ENCODE measurements around the gene RAD51. TPM values are rescaled to one million over a fixed set of nuclear protein-coding genes. Genes with fewer than 3 reads are reported as not detected.
A peak's percentile ranks its signal among the peaks of the same experiment; 100 is the strongest.

The RAD51 gene
- total and polyA plus RNA-seq, 9 of the 15 experiments (the other 6 are each of a cell fraction or from before 2014, with no cell fraction given), result 16.0 to 63.8 (median 34.6) TPM

DNA sequence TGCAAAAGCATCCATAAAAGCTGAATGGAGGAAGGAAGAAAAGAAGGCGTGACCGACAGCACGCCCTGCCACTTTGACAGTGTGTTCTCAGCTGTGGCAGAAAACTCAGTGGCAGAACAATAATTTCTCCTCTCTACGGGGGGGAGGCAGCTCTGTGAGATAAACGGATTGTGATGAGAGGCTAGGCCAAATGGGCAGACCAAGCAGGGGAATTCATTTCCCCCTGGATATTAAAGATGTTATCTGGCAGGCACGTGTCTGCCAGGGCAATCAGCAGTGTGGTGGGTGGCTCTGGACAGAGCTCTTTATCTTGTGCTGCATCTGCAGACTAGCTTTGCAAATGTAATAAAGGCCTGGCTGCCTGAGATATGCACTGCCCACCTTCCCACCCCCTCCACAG, 62.0 kb downstream of the RAD51 start:
- Histone ChIP-seq H3K9me3 (replicated peaks; ENCODE audit: control insufficient read depth, insufficient read depth, low read depth, low read length) (no peaks in the 10 kb centered on the region), H3K79me2 (ENCODE audit: control insufficient read depth, insufficient read depth, low read length) (peaks cover 30% of the 10 kb centered on the region), H3K36me3 (ENCODE audit: control insufficient read depth, insufficient read depth, low read length) (peaks cover 16% of the 10 kb centered on the region), H3K27ac (ENCODE audit: extremely low read depth, low read depth, low read length) (peak overlapping the region; percentile 43; the same call in 2 of the 3 replicates), H3K9me1 (ENCODE audit: control insufficient read depth, insufficient read depth, low read length) (no peaks in the 10 kb centered on the region), H4K20me1 (replicated peaks; ENCODE audit: control insufficient read depth, insufficient read depth, low read length) (no peaks in the 10 kb centered on the region), H2AFZ (ENCODE audit: low read depth, low read length) (peak overlapping the region; percentile 78), H3K9ac (ENCODE audit: insufficient read depth in 1 of 2, low read depth in 2 of 2, low read length in 2 of 2) (peak overlapping the region; percentile 8 to 66; a peak in 1 of 4 replicates), H3K27me3 (ENCODE audit: control insufficient read depth in 2 of 2, insufficient read depth in 2 of 2, low read length in 2 of 2) (no peaks in the 10 kb centered on the region), H3K4me2 (ENCODE audit: insufficient read depth, low read length) (peak overlapping the region; percentile 18; the same call in 1 of the 2 replicates), H3K4me1 (replicated peaks in 1 of 2; ENCODE audit: control insufficient read depth in 2 of 2, insufficient read depth in 2 of 2, low read length in 2 of 2) (peaks cover 29 to 35% of the 10 kb centered on the region in 2 experiments), H3K4me3 (no peak overlapping the region)
- BruUV-seq (replicated peaks), result no TSS peak
- 21% methylated on average over 6 of the region's 6 CpGs for WGBS (ENCODE audit: insufficient coverage, low coverage, missing lambda C conversion rate)
- in situ Hi-C loops (cut with MboI) (no loop called here), intact Hi-C loops (cut with micrococcal nuclease) (loop anchor here (10.0 kb wide), 1 partner anchor 192 kb away; the partner anchor contains the start of genes CCDC32 and RPUSD2)
- POLR2A ChIA-PET, result interaction anchor here (0.6 to 1.5 kb wide), 8 partner anchors 8 to 314 kb away, joined by 3 to 5 read pairs (median 3); partner anchors contain the start of genes CCDC32 and VPS18
- no peak for DNase-seq (ENCODE audit: extremely low read depth in 1 of 4, low spot score in 3 of 4)
- ATAC-seq, result no peak
- CTCF ChIA-PET (ENCODE audit: low intra/inter-chr PET ratio), result no interaction called here
- FAIRE-seq, result no peak
- TF ChIP-seq, protein P1, sequence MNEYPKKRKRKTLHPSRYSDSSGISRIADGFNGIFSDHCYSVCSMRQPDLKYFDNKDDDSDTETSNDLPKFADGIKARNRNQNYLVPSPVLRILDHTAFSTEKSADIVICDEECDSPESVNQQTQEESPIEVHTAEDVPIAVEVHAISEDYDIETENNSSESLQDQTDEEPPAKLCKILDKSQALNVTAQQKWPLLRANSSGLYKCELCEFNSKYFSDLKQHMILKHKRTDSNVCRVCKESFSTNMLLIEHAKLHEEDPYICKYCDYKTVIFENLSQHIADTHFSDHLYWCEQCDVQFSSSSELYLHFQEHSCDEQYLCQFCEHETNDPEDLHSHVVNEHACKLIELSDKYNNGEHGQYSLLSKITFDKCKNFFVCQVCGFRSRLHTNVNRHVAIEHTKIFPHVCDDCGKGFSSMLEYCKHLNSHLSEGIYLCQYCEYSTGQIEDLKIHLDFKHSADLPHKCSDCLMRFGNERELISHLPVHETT (CRISPR knock-in tag; conservative IDR thresholded peaks at IDR 0.05 in 1 of 2, IDR thresholded peaks at IDR 0.05 in 1 of 2), result no peak
- TF ChIP-seq, protein P2, sequence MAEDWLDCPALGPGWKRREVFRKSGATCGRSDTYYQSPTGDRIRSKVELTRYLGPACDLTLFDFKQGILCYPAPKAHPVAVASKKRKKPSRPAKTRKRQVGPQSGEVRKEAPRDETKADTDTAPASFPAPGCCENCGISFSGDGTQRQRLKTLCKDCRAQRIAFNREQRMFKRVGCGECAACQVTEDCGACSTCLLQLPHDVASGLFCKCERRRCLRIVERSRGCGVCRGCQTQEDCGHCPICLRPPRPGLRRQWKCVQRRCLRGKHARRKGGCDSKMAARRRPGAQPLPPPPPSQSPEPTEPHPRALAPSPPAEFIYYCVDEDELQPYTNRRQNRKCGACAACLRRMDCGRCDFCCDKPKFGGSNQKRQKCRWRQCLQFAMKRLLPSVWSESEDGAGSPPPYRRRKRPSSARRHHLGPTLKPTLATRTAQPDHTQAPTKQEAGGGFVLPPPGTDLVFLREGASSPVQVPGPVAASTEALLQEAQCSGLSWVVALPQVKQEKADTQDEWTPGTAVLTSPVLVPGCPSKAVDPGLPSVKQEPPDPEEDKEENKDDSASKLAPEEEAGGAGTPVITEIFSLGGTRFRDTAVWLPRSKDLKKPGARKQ (CRISPR knock-in tag; IDR thresholded peaks at IDR 0.05), result no peak
- TF ChIP-seq GABPB1 (CRISPR knock-in tag; IDR thresholded peaks at IDR 0.05) (no peak), ZNF124 (CRISPR knock-in tag; IDR thresholded peaks at IDR 0.05) (no peak), GATA2 (CRISPR knock-in tag; IDR thresholded peaks at IDR 0.05) (0 out of 2 replicates have a peak, but pooled peaks have one; percentile 10), ZNF324 (CRISPR knock-in tag; IDR thresholded peaks at IDR 0.05) (no peak), TCF7 (IDR thresholded peaks at IDR 0.05; ENCODE audit: borderline replicate concordance) (no peak), PTBP1 (IDR thresholded peaks at IDR 0.05; ENCODE audit: low read depth, low read length) (no peak), CBX5 (IDR thresholded peaks at IDR 0.05; ENCODE audit: borderline replicate concordance, low read depth) (no peak), BACH1 (tag; IDR thresholded peaks at IDR 0.05) (no peak), FOXJ2 (tag; IDR thresholded peaks at IDR 0.05) (no peak), ESRRA (IDR thresholded peaks at IDR 0.05; ENCODE audit: borderline replicate concordance, low read depth) (no peak)
- TF ChIP-seq, protein P3, sequence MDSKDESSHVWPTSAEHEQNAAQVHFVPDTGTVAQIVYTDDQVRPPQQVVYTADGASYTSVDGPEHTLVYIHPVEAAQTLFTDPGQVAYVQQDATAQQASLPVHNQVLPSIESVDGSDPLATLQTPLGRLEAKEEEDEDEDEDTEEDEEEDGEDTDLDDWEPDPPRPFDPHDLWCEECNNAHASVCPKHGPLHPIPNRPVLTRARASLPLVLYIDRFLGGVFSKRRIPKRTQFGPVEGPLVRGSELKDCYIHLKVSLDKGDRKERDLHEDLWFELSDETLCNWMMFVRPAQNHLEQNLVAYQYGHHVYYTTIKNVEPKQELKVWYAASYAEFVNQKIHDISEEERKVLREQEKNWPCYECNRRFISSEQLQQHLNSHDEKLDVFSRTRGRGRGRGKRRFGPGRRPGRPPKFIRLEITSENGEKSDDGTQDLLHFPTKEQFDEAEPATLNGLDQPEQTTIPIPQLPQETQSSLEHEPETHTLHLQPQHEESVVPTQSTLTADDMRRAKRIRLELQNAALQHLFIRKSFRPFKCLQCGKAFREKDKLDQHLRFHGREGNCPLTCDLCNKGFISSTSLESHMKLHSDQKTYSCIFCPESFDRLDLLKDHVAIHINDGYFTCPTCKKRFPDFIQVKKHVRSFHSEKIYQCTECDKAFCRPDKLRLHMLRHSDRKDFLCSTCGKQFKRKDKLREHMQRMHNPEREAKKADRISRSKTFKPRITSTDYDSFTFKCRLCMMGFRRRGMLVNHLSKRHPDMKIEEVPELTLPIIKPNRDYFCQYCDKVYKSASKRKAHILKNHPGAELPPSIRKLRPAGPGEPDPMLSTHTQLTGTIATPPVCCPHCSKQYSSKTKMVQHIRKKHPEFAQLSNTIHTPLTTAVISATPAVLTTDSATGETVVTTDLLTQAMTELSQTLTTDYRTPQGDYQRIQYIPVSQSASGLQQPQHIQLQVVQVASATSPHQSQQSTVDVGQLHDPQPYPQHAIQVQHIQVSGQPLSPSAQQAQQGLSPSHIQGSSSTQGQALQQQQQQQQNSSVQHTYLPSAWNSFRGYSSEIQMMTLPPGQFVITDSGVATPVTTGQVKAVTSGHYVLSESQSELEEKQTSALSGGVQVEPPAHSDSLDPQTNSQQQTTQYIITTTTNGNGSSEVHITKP (IDR thresholded peaks at IDR 0.05; ENCODE audit: partially characterized antibody), result peak; percentile 18
- TF ChIP-seq, protein P4, sequence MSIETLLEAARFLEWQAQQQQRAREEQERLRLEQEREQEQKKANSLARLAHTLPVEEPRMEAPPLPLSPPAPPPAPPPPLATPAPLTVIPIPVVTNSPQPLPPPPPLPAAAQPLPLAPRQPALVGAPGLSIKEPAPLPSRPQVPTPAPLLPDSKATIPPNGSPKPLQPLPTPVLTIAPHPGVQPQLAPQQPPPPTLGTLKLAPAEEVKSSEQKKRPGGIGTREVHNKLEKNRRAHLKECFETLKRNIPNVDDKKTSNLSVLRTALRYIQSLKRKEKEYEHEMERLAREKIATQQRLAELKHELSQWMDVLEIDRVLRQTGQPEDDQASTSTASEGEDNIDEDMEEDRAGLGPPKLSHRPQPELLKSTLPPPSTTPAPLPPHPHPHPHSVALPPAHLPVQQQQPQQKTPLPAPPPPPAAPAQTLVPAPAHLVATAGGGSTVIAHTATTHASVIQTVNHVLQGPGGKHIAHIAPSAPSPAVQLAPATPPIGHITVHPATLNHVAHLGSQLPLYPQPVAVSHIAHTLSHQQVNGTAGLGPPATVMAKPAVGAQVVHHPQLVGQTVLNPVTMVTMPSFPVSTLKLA (conservative IDR thresholded peaks at IDR 0.05), result 0 out of 4 replicates have a peak, but pooled peaks of 1 of the 2 experiments have one; percentile 35
